ENCODE measurements around the gene GLIS1.

GRCh38 chr1:53731779-53732305 is 7.1 kb downstream of the GLIS1 start:
- no peak for TF ChIP-seq CTCF (IDR thresholded peaks at IDR 0.05)
- TF ChIP-seq POLR2A (IDR thresholded peaks at IDR 0.05), result no peak
